22Rv1 (cell line): ENCODE measurements around the gene MSRB3.

Source experiments
- H3K27ac ChIP-seq: fragments of 450-650 bp; 2 replicates; pipeline ENCODE4 v1.5.1; 2017
- CTCF ChIP-seq: fragments of 450-650 bp; IDR thresholded peaks from 2 replicates; pipeline ENCODE4 v1.5.1; 2017; ENCODE audit warnings: mild to moderate bottlenecking
- ZFX ChIP-seq: fragments of 450-650 bp; IDR thresholded peaks from 2 replicates; pipeline ENCODE4 v1.6.1; 2017; ENCODE audit warnings: antibody characterized with exemption, borderline replicate concordance

The MSRB3 gene

GRCh38 chr12:65414526-65414925 is 136.0 kb downstream of the MSRB3 start:
- TF ChIP-seq CTCF (no peak), ZFX (no peak)
- no peak overlapping the region for H3K27ac ChIP-seq

- H3K27ac ChIP-seq = no peak overlapping the region
- no peak for TF ChIP-seq ZFX
- no peak for TF ChIP-seq CTCF
Measured at GRCh38 chr12:65415826-65416225, 137.3 kb downstream of the MSRB3 start.

GRCh38 chr12:65419284-65420072 is 141.0 kb downstream of the MSRB3 start:
- H3K27ac ChIP-seq = no peak overlapping the region
- TF ChIP-seq ZFX (no peak), CTCF (peak; percentile 51)

- TF ChIP-seq ZFX = no peak
- TF ChIP-seq CTCF = no peak
Measured at GRCh38 chr12:65420941-65421340, 142.5 kb downstream of the MSRB3 start.

GRCh38 chr12:65427646-65428045 is 149.2 kb downstream of the MSRB3 start:
- TF ChIP-seq ZFX (no peak), CTCF (no peak)
- H3K27ac ChIP-seq = no peak overlapping the region

More at GRCh38 chr12:65420941-65421340, 142.5 kb downstream of the MSRB3 start:
- no peak overlapping the region for H3K27ac ChIP-seq

GRCh38 chr12:65430006-65430405 is 151.5 kb downstream of the MSRB3 start:
- TF ChIP-seq ZFX = no peak
- no peak for TF ChIP-seq CTCF
- H3K27ac ChIP-seq = no peak overlapping the region

- no peak for TF ChIP-seq CTCF
- H3K27ac ChIP-seq = no peak overlapping the region
Measured at GRCh38 chr12:65430571-65431306, 152.3 kb downstream of the MSRB3 start.
